ENCODE results near the gene THRA.

- TF ChIP-seq, protein P1, sequence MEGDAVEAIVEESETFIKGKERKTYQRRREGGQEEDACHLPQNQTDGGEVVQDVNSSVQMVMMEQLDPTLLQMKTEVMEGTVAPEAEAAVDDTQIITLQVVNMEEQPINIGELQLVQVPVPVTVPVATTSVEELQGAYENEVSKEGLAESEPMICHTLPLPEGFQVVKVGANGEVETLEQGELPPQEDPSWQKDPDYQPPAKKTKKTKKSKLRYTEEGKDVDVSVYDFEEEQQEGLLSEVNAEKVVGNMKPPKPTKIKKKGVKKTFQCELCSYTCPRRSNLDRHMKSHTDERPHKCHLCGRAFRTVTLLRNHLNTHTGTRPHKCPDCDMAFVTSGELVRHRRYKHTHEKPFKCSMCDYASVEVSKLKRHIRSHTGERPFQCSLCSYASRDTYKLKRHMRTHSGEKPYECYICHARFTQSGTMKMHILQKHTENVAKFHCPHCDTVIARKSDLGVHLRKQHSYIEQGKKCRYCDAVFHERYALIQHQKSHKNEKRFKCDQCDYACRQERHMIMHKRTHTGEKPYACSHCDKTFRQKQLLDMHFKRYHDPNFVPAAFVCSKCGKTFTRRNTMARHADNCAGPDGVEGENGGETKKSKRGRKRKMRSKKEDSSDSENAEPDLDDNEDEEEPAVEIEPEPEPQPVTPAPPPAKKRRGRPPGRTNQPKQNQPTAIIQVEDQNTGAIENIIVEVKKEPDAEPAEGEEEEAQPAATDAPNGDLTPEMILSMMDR (IDR thresholded peaks at IDR 0.05): no peak
- TF ChIP-seq POLR2A (IDR thresholded peaks at IDR 0.05): no peak
- TF ChIP-seq EP300 (IDR thresholded peaks at IDR 0.05): no peak
These were observed 29.1 kb downstream of the THRA start for GRCh38 chr17:40091691-40092397.
